Stimulated activated CD4-positive, alpha-beta T cell treated with anti-CD3 and anti-CD28 coated beads, Interleukin-4, amount 100 ng/mL, for 4 hours (primary cell): ENCODE results near the gene NCKAP1.
"Not testable (repeated sequence)": the region's sequence is repeated elsewhere in the genome, so short reads cannot be mapped to it uniquely, and the experiment has no call there.

Experiments used
- DNase-seq, 2 experiments: peaks; one replicate each; pipeline ENCODE4 v3.0.0-alpha.2; 2020

NCKAP1 gene

GRCh38 chr2:183037074-183037552 is 1.1 kb downstream of the NCKAP1 start:
- no peak for DNase-seq

GRCh38 chr2:183035954-183036669 is 2.1 kb downstream of the NCKAP1 start:
- no peak for DNase-seq

- no peak for DNase-seq
Measured at GRCh38 chr2:183035298-183035953, 2.8 kb downstream of the NCKAP1 start.

DNA sequence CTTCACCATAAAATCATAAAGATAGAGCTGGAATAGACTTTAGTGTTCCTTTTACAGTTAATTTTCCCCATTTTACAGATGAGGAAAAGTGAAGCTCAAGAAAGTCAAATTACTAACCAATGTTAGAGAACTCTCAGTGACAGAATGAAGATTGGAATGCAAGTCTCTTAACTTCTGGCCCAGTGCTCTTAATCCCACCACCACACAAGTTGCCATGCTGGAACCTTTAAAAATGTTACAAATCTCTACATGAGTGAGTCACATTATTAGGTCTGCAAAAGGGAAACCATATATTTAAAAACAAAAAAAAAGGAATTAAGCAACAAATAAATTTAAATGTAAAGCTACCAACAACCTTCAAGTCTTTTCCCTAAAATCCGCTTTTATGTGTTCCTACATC is 3.5 kb downstream of the NCKAP1 start:
- DNase-seq: no peak

DNA sequence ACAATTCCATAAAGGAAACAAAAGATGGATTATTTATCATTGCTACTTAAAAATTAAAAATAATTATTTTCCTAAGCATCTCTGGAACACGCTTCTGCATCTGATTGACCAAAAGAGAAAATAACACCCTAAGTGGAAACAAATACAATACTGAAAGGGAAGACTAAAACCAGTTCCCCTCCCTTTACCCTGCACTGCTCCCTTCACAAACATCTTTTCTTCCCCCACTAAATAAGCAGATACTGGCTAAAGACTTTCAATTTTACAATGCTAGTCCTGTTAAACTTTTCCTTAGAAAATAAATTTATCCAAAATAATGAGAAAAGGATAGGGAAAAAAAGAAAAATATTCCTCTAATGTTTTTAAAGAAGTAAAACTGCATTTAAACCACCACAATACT is 4.3 kb downstream of the NCKAP1 start:
- DNase-seq: no peak

DNA sequence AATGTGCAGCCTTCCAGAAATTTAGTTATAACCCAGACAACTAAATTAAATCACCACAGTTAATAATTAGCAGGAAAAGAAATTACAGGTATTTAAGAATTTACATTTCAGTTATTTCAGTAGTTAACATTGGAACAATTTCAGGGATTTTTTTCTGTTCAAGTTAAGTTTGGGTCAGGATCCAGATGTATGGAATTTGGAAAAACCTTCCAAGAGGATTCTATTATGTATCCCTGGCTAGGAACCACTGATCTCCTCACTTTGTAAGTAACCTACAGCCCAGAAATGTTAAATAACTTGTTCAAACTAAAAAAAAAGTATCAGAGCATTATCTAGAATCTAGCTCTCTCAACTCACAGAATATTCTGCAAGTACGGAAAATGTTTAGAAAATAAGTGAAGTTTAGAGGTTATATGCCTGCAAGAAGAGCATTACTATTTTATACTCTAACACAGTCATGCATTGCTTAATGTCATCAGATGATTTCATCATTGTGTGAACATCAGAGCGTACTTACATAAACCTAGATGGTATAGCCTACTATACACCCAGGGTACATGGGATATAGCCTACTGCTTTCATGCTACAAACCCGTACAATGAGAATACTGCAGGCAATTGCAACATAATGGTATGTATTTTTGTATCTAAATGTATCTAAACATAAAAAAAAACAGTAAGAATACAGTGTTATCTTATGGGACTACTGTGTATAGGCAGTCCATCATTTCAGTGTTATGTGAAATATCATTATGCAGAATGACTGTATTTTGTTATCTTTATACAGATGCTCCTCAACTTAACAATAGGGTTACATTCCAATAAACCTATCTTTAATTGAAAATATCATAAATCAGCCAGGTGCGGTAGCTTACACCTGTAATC is 6.1 kb downstream of the NCKAP1 start:
- no peak for DNase-seq

- DNase-seq: no peak
Measured at GRCh38 chr2:183029219-183029618, 9.0 kb downstream of the NCKAP1 start.

DNA sequence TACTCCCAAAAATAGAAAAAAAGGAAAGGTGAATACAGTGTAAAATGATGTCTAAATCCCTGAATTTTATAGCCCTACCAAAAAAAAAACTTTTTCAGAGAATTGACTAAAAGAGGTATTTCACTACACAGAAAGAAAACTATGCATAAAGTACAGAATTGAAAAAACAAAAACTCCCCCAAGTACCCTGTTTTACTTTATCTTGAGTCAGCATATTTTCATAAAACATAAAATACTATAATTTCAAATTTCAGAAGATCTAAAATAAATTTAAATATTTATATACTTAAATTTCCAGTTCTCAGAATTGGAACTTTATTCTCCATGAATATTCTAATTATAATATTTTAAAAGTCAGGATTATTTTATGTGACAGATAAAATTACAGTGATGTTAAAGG is 10.1 kb downstream of the NCKAP1 start:
- no peak for DNase-seq

DNA sequence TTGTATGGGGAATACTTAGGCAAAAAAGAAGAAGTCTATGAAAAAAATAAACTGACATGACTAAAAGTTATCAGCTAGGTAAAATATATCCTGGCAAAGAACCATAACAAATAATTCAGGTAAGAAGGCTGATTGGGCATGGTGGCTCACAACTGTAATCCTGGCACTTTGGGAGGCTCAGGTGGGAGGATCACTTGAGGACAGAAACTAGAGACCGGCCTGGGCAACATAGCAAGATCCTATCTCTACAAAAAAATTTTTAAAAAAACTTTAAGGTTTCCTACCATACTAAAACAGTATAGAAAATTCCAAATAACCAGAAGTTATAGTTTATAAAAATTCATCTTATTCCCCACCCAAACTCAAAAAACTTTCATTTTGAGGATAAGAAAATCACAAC is 10.8 kb downstream of the NCKAP1 start:
- no peak for DNase-seq

DNA sequence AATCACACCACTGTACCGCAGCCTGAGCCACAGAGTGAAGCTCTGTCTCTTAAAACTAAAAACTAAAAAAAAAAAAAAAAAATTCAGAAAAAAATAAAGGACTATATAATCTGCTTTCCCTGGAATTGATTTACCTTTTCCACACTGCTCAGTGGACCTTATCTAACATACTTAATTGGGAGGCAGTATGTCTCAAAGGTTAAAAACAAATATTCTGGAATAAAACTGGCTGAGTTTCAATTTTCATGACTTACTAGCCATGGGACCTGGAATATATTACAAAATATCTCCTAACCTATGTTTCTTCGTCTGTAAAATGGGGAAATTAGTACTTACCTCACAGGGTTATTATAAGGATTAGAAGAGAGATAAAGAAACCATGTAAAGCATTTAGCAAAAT is 11.8 kb downstream of the NCKAP1 start:
- no peak for DNase-seq

DNA sequence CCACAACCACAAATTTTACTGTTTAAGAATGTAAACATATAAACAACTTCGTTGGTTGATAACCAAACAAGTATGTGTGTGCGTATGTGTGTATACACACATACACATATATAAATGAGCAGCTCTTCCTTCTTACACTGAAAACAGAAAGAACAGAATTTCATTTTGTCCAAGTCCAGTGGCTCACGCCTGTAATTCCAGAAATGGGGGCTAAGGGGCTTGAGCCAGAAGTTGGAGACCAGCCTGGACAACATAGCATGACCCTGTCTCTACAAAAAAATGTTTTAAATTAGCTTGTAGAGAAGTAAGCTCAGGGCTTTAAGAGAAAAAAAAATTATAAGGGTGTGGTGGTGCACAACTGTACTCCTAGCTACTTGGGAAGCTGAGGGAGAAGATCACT is 12.3 kb downstream of the NCKAP1 start:
- DNase-seq: no peak

- no peak for DNase-seq
Measured at GRCh38 chr2:183024339-183025095, 13.7 kb downstream of the NCKAP1 start.

DNA sequence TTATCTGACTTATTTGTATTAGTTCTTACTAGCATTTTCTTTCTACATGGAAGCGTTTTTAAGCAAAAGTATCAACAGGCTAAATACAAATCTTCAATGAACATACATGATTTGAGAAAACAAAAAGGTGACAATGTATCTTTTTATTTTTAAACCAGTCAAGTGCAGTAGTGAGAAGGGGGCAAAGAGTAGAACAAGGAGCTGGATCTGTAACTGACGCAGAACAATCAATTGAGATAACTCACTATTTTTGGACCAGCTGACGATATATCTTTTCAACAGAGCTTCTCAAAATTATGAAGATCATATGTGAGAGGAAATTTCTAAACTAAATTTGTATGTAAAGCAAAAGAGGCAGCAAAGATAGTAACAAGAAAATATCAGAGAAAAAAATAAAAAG is 15.5 kb downstream of the NCKAP1 start:
- DNase-seq: no peak

- no peak for DNase-seq
Measured at GRCh38 chr2:183021613-183022012, 16.6 kb downstream of the NCKAP1 start.

- DNase-seq: no peak
Measured at GRCh38 chr2:183019718-183020442, 18.4 kb downstream of the NCKAP1 start.

- DNase-seq: not testable (repeated sequence)
Measured at GRCh38 chr2:183017845-183018244, 20.4 kb downstream of the NCKAP1 start.

DNA sequence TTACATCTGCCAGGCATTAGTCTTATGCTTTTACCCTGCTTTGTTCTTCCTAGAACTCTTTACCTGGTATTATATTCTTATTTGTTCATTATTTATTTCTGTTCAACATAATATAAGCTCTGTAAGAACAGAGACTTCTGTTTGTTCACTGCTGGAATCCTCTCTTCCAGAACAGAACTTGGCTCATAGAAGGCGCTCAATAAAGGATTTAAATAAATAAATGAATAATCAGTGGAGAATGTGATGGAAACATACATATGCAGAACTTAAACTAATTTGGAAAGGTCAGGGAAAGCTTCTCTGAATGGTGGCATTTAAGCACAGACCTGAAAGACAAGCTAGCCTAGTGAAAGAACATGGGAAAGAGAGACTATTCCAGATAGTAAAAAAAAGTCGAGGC is 24.3 kb downstream of the NCKAP1 start:
- no peak for DNase-seq

GRCh38 chr2:183011743-183012142 is 26.5 kb downstream of the NCKAP1 start:
- no peak for DNase-seq

DNA sequence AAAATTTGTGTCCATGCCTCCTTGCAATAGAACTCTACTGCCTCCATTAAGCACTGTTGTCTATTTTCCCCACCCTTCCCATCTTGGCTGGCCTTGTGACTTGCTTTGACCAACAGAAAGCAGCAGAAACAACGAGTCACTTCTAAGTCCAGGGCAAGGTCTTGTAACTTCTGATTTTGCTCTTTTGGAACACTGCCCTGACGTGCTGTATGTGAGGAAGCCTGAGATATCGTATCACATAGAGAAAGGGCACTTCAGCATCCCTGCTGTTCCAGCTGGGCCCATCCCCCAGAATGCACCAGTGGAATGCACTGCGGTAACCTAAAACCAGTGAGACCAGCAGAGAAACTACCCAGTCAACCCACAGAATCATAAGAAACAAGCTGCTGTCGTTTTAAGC is 28.1 kb downstream of the NCKAP1 start:
- DNase-seq: no peak

GRCh38 chr2:183009249-183009899 is 28.9 kb downstream of the NCKAP1 start:
- DNase-seq: no peak

DNA sequence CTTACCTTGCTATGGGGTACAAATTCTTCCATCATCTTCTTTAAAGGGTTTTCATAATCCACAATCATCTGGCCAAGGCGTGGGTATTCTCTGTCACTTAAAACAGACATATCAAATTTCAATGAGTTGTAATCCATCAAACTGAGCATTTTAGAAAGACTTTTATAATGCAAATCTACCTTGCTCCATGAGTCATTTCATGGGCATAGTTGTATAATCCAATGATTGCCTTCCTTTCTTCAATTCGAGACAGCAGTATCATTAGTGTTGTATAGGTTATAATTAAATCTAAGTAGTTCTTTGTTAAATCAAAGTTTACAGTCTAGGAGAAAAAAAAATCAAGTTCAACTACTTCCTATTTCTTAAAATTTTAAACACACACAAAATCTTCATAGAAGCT is 36.3 kb downstream of the NCKAP1 start:
- DNase-seq: no peak

- no peak for DNase-seq
Measured at GRCh38 chr2:183000846-183001245, 37.4 kb downstream of the NCKAP1 start.
